ENCODE results near the gene ACOT11. TPM values are rescaled to one million over a fixed set of nuclear protein-coding genes. Genes with fewer than 3 reads are reported as not detected.

The ACOT11 gene
- total RNA-seq: 1 to 10 TPM; 1.6 to 7.3 (median 1.8) TPM

DNA sequence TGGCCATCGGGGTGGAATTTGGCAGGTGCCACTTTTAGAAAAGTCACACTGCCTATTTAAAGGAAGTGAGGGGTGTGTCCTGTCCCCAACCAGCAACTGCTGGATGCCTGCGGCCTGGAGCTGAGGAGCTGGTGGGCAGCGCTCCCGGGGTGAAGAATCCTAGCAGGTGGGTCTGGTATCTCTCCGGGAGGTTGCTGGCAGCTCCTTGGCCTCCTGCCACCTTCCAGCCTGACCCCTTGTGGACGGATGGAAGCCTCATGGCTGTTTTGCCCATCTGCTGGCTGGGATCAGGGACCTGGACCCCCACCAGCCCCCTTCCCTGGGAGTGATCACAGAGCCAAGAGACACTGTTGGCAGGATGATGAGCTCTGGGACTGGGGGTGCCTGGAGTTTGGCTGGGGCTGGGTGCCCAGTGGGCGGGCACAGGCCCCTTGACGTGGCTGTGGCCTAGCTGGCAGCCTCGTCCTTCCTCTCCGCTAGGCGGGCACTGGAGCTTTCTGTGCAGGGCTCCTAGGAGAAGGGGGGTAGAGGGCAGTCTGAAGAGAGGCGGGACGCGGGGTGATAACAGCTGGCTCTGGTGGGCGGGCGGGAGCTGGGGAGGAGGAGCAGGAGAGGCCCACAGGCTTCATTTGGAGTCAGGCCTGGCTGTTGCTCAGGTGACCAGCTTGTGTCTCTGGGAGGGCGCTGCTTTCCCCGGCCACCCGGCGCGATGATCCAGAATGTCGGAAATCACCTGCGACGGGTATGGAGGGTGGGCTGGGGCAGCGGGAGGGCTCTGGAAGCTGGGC is at the start of gene ACOT11:
ACOT11 (plus strand) TSS at position 628 of the 788 bp plus-strand sequence; CDS start at position 710, 82 bp downstream.
- intact Hi-C loops (cut with DNase I; ENCODE audit: low total_unique reads): no loop called here
- H3K36me3 ChIP-seq: no peaks in the 10 kb centered on the region
- H3K9me3 ChIP-seq: no peaks in the 10 kb centered on the region
- H3K4me3 ChIP-seq: peak within 1 kb of the TSS in 2 of 3 donors; percentile 26 to 56
- peak in 1 of 2 donors; percentile 71 for DNase-seq (ENCODE audit: low spot score in 2 of 2)
- no peaks in the 10 kb centered on the region for H3K4me1 ChIP-seq
- TF ChIP-seq, protein P1, sequence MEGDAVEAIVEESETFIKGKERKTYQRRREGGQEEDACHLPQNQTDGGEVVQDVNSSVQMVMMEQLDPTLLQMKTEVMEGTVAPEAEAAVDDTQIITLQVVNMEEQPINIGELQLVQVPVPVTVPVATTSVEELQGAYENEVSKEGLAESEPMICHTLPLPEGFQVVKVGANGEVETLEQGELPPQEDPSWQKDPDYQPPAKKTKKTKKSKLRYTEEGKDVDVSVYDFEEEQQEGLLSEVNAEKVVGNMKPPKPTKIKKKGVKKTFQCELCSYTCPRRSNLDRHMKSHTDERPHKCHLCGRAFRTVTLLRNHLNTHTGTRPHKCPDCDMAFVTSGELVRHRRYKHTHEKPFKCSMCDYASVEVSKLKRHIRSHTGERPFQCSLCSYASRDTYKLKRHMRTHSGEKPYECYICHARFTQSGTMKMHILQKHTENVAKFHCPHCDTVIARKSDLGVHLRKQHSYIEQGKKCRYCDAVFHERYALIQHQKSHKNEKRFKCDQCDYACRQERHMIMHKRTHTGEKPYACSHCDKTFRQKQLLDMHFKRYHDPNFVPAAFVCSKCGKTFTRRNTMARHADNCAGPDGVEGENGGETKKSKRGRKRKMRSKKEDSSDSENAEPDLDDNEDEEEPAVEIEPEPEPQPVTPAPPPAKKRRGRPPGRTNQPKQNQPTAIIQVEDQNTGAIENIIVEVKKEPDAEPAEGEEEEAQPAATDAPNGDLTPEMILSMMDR (IDR thresholded peaks at IDR 0.05): peak in 2 of 3 donors; percentile 34 to 60
- TF ChIP-seq POLR2A (IDR thresholded peaks at IDR 0.05): no peak
- no peak for TF ChIP-seq POLR2AphosphoS5 (IDR thresholded peaks at IDR 0.05)
- no peaks in the 10 kb centered on the region for H3K27me3 ChIP-seq
- H3K27ac ChIP-seq: peak within 1 kb of the TSS; percentile 73 to 76

DNA sequence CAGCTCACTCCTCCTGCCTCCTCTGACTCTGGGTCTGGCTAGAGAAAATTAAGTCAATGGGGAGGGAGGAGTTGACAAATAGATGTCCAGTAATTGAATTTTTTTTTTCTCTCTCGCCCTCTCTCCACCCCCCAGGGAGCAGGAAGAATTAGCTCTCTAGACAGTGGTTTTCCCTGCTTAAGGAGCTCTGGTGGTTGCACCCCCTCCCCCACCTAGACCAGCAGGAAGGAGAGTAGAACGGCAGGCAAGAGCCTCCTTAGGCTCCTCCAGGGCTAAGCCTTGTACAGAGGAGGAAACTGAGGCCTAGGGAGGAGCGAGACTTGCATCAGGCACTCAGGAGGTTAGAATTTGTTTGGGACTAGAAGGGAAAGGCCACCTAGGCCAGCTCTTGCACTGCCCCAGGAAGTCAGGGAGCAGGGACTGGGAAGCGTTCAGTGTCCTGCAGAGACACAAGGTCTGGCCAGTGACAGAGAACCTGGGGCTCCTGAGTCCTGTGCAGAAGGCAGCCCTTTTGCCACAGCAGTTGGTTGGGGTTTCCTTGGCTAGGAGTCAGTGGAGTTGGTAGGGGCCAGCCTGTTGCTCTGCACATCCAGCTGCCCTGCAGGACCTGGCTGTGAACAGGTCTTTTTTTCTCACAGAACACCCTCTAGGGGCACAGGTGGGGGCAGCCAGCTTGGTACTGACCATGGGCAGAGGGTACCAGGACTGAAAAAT is 49.5 kb upstream of the ACOT11 start:
- intact Hi-C loops (cut with DNase I; ENCODE audit: low total_unique reads): loop anchor here (10.0 kb wide), 1 partner anchor 374 kb away; no protein-coding TSS in a partner anchor
- DNase-seq (ENCODE audit: low spot score in 2 of 2): no peak
- H3K27me3 ChIP-seq: no peaks in the 10 kb centered on the region

DNA sequence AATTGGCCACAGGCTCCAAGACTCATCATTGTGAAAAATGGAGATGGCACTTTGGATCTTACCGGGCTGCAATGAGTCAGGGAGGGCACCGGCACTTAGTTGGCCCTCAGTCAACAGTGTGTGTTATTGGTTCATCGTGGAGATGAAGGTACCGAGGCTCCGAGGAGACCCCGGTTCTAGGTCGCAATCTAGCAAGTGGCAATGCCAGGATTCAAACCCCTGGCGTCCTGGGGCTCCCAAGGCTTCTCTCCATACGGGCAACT is 49.0 kb upstream of the ACOT11 start:
- no peak for DNase-seq (ENCODE audit: low spot score in 2 of 2)
- no peak overlapping the region for H3K27ac ChIP-seq
- H3K9me3 ChIP-seq: no peaks in the 10 kb centered on the region
- intact Hi-C loops (cut with DNase I; ENCODE audit: low total_unique reads): loop anchor here (10.0 kb wide), 1 partner anchor 374 kb away; no protein-coding TSS in a partner anchor
- H3K27me3 ChIP-seq: no peaks in the 10 kb centered on the region
- TF ChIP-seq POLR2A (IDR thresholded peaks at IDR 0.05) (no peak), POLR2AphosphoS5 (IDR thresholded peaks at IDR 0.05) (no peak)
- TF ChIP-seq, protein P1 (IDR thresholded peaks at IDR 0.05): no peak
- peak overlapping the region; percentile 27 to 66 (median 50) for H3K4me3 ChIP-seq
- H3K36me3 ChIP-seq: no peaks in the 10 kb centered on the region
- H3K4me1 ChIP-seq: peaks cover 0 to 6% of the 10 kb centered on the region in 2 donors

More for the DNA sequence above, 49.5 kb upstream of the ACOT11 start:
- Histone ChIP-seq H3K4me3 (peak overlapping the region in 2 of 3 donors; percentile 50 to 66), H3K36me3 (no peaks in the 10 kb centered on the region), H3K9me3 (no peaks in the 10 kb centered on the region), H3K4me1 (peaks cover 0 to 6% of the 10 kb centered on the region in 2 donors), H3K27ac (no peak overlapping the region)
- TF ChIP-seq, protein P1 (IDR thresholded peaks at IDR 0.05): no peak
- TF ChIP-seq POLR2AphosphoS5 (IDR thresholded peaks at IDR 0.05) (no peak), POLR2A (IDR thresholded peaks at IDR 0.05) (no peak)

DNA sequence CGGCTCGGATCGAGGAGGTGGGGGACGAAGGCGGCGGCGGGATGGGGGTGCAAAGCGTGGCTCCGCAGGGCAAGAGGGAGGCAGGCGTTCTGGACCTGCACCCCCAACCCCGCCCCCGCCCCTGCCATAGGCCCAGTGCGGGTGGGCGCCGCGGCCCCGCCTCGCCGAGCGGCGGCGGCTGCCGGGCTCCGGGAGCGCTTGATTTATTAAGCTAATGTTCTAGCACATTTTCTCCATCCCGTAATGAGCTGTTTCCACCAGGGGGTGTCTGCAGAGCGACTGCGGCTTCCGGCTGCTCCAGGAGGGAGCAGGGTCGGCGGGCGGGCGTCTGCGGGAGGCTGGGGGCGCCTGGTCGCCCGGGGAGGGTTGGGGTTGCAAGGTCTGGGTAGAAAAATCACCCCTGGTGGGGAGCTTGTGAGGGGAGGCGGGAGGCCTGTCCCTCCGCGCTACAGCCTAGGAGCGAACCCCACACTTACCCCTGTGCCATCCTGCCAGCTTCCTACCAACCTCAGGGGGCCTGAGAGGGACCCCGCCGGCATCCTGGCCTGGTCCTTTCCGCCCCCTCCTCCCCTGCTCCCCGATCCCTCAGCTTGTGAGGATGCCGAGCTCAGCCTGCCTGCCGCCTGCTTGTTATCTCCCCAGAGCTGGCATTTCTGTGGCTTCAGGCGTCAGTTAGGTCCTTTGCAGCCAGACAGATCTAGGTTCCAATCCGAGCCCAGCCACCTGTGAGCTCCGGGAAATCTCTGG is 48.5 kb upstream of the ACOT11 start:
- H3K27me3 ChIP-seq: no peaks in the 10 kb centered on the region
- H3K4me3 ChIP-seq: peak overlapping the region; percentile 27 to 66 (median 50)
- intact Hi-C loops (cut with DNase I; ENCODE audit: low total_unique reads): loop anchor here (10.0 kb wide), 1 partner anchor 375 kb away; no protein-coding TSS in a partner anchor
- no peaks in the 10 kb centered on the region for H3K36me3 ChIP-seq
- no peaks in the 10 kb centered on the region for H3K9me3 ChIP-seq
- no peak for TF ChIP-seq POLR2A (IDR thresholded peaks at IDR 0.05)
- TF ChIP-seq, protein P1 (IDR thresholded peaks at IDR 0.05): peak in 1 of 3 donors; percentile 34
- peaks cover 0 to 6% of the 10 kb centered on the region in 2 donors for H3K4me1 ChIP-seq
- H3K27ac ChIP-seq: no peak overlapping the region
- DNase-seq (ENCODE audit: low spot score in 2 of 2): no peak

Measured in breast epithelium (tissue), 4 donors.